IMR-90 (cell line): ENCODE measurements around the gene RBBP8NL.

ENCODE experiments used
- BHLHE40 ChIP-seq: fragments of 150-350 bp; IDR thresholded peaks from 2 replicates; pipeline ENCODE4 v1.6.1; 2016; ENCODE audit warnings: mild to moderate bottlenecking, low read depth, low read length
- CHD1 ChIP-seq: IDR thresholded peaks from 2 replicates; pipeline ENCODE4 v1.6.1; 2012; ENCODE audit warnings: low read depth, low read length, improper control_type of control experiment
- CTCF ChIP-seq: conservative IDR thresholded peaks from 2 replicates; pipeline ENCODE4 v1.5.1; 2012; ENCODE audit warnings: mild to moderate bottlenecking, low read depth, low read length, improper control_type of control experiment
- FOS ChIP-seq: fragments of 150-350 bp; IDR thresholded peaks from 2 replicates; pipeline ENCODE4 v1.6.1; 2016; ENCODE audit warnings: low read depth, low read length
- MAFK ChIP-seq: IDR thresholded peaks from 2 replicates; pipeline ENCODE4 v1.6.1; 2012; ENCODE audit warnings: low read depth, low read length, improper control_type of control experiment
- MAZ ChIP-seq: IDR thresholded peaks from 2 replicates; pipeline ENCODE4 v1.6.1; 2012; ENCODE audit warnings: low read depth, mild to moderate bottlenecking, low read length, improper control_type of control experiment, moderate library complexity, borderline replicate concordance
- MXI1 ChIP-seq: IDR thresholded peaks from 2 replicates; pipeline ENCODE4 v1.6.1; 2012; ENCODE audit warnings: low read depth, mild to moderate bottlenecking, low read length, moderate library complexity, borderline replicate concordance
- POLR2A ChIP-seq: IDR thresholded peaks from 2 replicates; pipeline ENCODE4 v1.6.1; 2012; ENCODE audit warnings: mild to moderate bottlenecking, low read depth, low read length
- RAD21 ChIP-seq: IDR thresholded peaks from 2 replicates; pipeline ENCODE4 v1.6.1; 2012; ENCODE audit warnings: low read length, improper control_type of control experiment
- RCOR1 ChIP-seq: IDR thresholded peaks from 2 replicates; pipeline ENCODE4 v1.6.1; 2012; ENCODE audit warnings: mild to moderate bottlenecking, low read length, improper control_type of control experiment; ENCODE audit not compliant: insufficient replicate concordance
- RFX5 ChIP-seq: IDR thresholded peaks from 2 replicates; pipeline ENCODE4 v1.8.0; 2012; ENCODE audit warnings: low read depth, mild to moderate bottlenecking, low read length, moderate library complexity
- SMC3 ChIP-seq: fragments of 150-350 bp; IDR thresholded peaks from 2 replicates; pipeline ENCODE4 v1.6.1; 2016; ENCODE audit warnings: low read depth, mild to moderate bottlenecking, antibody characterized with exemption, low read length, moderate library complexity
- USF2 ChIP-seq: fragments of 150-350 bp; IDR thresholded peaks from 2 replicates; pipeline ENCODE4 v1.6.1; 2017; ENCODE audit warnings: mild to moderate bottlenecking, antibody characterized with exemption, low read length, low read depth

- no peak for TF ChIP-seq CTCF
- TF ChIP-seq RFX5: no peak
- TF ChIP-seq MAFK: no peak
- TF ChIP-seq SMC3: no peak
- no peak for TF ChIP-seq CHD1
- no peak for TF ChIP-seq USF2
- no peak for TF ChIP-seq BHLHE40
- TF ChIP-seq POLR2A: no peak
- TF ChIP-seq RCOR1: no peak
- TF ChIP-seq RAD21: no peak
- TF ChIP-seq MAZ: no peak
- TF ChIP-seq FOS: no peak
- no peak for TF ChIP-seq MXI1
Measured at GRCh38 chr20:62368392-62368975, 58.9 kb downstream of the RBBP8NL start.
